Caco-2 (cell line): ENCODE measurements around the gene SPARCL1. TPM values are rescaled to one million over a fixed set of nuclear protein-coding genes. Genes with fewer than 3 reads are reported as not detected.

Experiments
- BruUV-seq: library from RNA; stranded (reverse); fragments of 400-500 nt; replicated peaks from 2 replicates; lab custom pipeline; 2021; lab: Mats Ljungman, UMichigan
- CTCF ChIA-PET: fragments of 300-600 bp; sonication (Branson Sonifier 250); formaldehyde crosslinking; loops from one replicate; lab custom pipeline; 2022; ENCODE audit warnings: antibody characterized with exemption; lab: Charles Lee
- POLR2A ChIA-PET: fragments of 300-600 bp; sonication (Branson Sonifier 250); formaldehyde crosslinking; loops from one replicate; lab custom pipeline; 2022; ENCODE audit warnings: antibody characterized with exemption; lab: Charles Lee
- DNase-seq, 2 experiments: peaks; one replicate each; pipeline versions ENCODE4 v3.0.0 to v3.0.0-alpha.2; 2020 to 2022
- H3K27me3 ChIP-seq: replicated peaks from 2 replicates; pipeline ENCODE4 v1.6.0; 2011; ENCODE audit warnings: low read length; ENCODE audit not compliant: control insufficient read depth, insufficient read depth
- H3K36me3 ChIP-seq: 2 replicates; pipeline ENCODE4 v1.5.1; 2011; ENCODE audit warnings: low read length; ENCODE audit not compliant: control insufficient read depth, insufficient read depth
- H3K4me1 ChIP-seq: fragments of 250-450 bp; sonication (Bioruptor Pico); 2 replicates; pipeline ENCODE4 v1.5.1; 2020; ENCODE audit warnings: mild to moderate bottlenecking
- H3K4me3 ChIP-seq: 2 replicates; pipeline ENCODE4 v1.5.1; 2011; ENCODE audit warnings: low read depth, mild to moderate bottlenecking, control low read depth, low read length
- H3K9me3 ChIP-seq: fragments of 250-450 bp; sonication (Bioruptor Pico); 2 replicates; pipeline ENCODE4 v1.5.1; 2020; ENCODE audit warnings: mild to moderate bottlenecking, moderate library complexity
- H3K27ac Mint-ChIP-seq: one replicate; pipeline ENCODE4 v1.8.0; 2022; ENCODE audit warnings: mixed read lengths; ENCODE audit not compliant: unreplicated experiment
- H3K27me3 Mint-ChIP-seq: one replicate; pipeline ENCODE4 v1.8.0; 2022; ENCODE audit warnings: mixed read lengths; ENCODE audit not compliant: insufficient read depth, unreplicated experiment
- H3K36me3 Mint-ChIP-seq: one replicate; pipeline ENCODE4 v1.8.0; 2022; ENCODE audit warnings: mild to moderate bottlenecking, mixed read lengths; ENCODE audit not compliant: insufficient read depth, unreplicated experiment
- H3K4me1 Mint-ChIP-seq: one replicate; pipeline ENCODE4 v1.8.0; 2022; ENCODE audit warnings: low read depth, mixed read lengths; ENCODE audit not compliant: unreplicated experiment
- H3K4me3 Mint-ChIP-seq: one replicate; pipeline ENCODE4 v1.8.0; 2022; ENCODE audit warnings: mild to moderate bottlenecking, moderate library complexity, mixed read lengths; ENCODE audit not compliant: unreplicated experiment
- H3K9me3 Mint-ChIP-seq: one replicate; pipeline ENCODE4 v1.8.0; 2022; ENCODE audit warnings: mixed read lengths; ENCODE audit not compliant: unreplicated experiment
- CTCF ChIP-seq, 2 experiments: fragments of 200-600 bp in 1 of 2; IDR thresholded peaks; 1 replicate in 1 of 2; 2 replicates in 1 of 2; pipeline versions ENCODE4 v1.5.1 to v1.8.0; 2011 to 2022; ENCODE audit warnings: antibody characterized with exemption in 1 of 2, control low read depth in 1 of 2, inconsistent platforms in 1 of 2, low read depth in 1 of 2, low read length in 1 of 2, mild to moderate bottlenecking in 1 of 2, moderate library complexity in 1 of 2; ENCODE audit not compliant: insufficient read depth in 1 of 2, severe bottlenecking in 1 of 2, unreplicated experiment in 1 of 2
- intact Hi-C: fragments of 100-400 bp; cut with micrococcal nuclease; formaldehyde crosslinking; loops from one replicate; pipeline ENCODE4 v1.10.0; 2022; ENCODE audit not compliant: unreplicated experiment
- total RNA-seq: library from RNA; stranded (reverse); gene quantifications from 2 replicates; pipeline ENCODE4 v1.2.3, GENCODE V29; 2022

The SPARCL1 gene
- total RNA-seq, 1 experiment from 2014 or later, result 0.18 TPM

GRCh38 chr4:87433342-87433741 lies 95.8 kb downstream of the SPARCL1 start:
- BruUV-seq, result no TSS peak
- CTCF ChIA-PET, result no interaction called here
- intact Hi-C loops, result no loop called here

GRCh38 chr4:87430038-87430437 lies 99.1 kb downstream of the SPARCL1 start:
- H3K4me1 ChIP-seq, result 0 out of 2 replicates have a peak, but pooled peaks cover 10% of the 10 kb centered on the region
- H3K27me3 ChIP-seq, result no peaks in the 10 kb centered on the region
- Mint-ChIP-seq H3K4me1 (no peaks in the 10 kb centered on the region), H3K36me3 (no peaks in the 10 kb centered on the region), H3K4me3 (no peak overlapping the region), H3K27me3 (no peaks in the 10 kb centered on the region), H3K9me3 (no peaks in the 10 kb centered on the region), H3K27ac (no peak overlapping the region)
- H3K36me3 ChIP-seq, result no peaks in the 10 kb centered on the region
- BruUV-seq, result no TSS peak
- no peak for TF ChIP-seq CTCF (IDR thresholded peaks at IDR 0.05; ENCODE audit: insufficient read depth in 1 of 2, low read depth in 1 of 2, low read length in 1 of 2, severe bottlenecking in 1 of 2, unreplicated experiment in 1 of 2)
- ChIA-PET CTCF (no interaction called here), POLR2A (no interaction called here)
- intact Hi-C loops, result no loop called here
- H3K4me3 ChIP-seq, result no peak overlapping the region
- no peak for DNase-seq
- no peaks in the 10 kb centered on the region for H3K9me3 ChIP-seq

More at GRCh38 chr4:87433342-87433741, 95.8 kb downstream of the SPARCL1 start:
- H3K27ac Mint-ChIP-seq, result no peak overlapping the region
- H3K4me1 Mint-ChIP-seq, result no peaks in the 10 kb centered on the region
- no peak for TF ChIP-seq CTCF (IDR thresholded peaks at IDR 0.05; ENCODE audit: insufficient read depth in 1 of 2, low read depth in 1 of 2, low read length in 1 of 2, severe bottlenecking in 1 of 2, unreplicated experiment in 1 of 2)
- peaks cover 4% of the 10 kb centered on the region for H3K36me3 Mint-ChIP-seq
- H3K27me3 ChIP-seq, result no peaks in the 10 kb centered on the region
- no peak overlapping the region for H3K4me3 Mint-ChIP-seq
- no peaks in the 10 kb centered on the region for H3K36me3 ChIP-seq
- H3K4me1 ChIP-seq, result no peaks in the 10 kb centered on the region
- no peak for DNase-seq
- H3K4me3 ChIP-seq, result no peak overlapping the region
- H3K27me3 Mint-ChIP-seq, result no peaks in the 10 kb centered on the region
- POLR2A ChIA-PET, result no interaction called here
- H3K9me3 ChIP-seq, result no peaks in the 10 kb centered on the region
- no peaks in the 10 kb centered on the region for H3K9me3 Mint-ChIP-seq

GRCh38 chr4:87428979-87429378 lies 100.2 kb downstream of the SPARCL1 start:
- Histone ChIP-seq H3K36me3 (no peaks in the 10 kb centered on the region), H3K4me3 (no peak overlapping the region), H3K27me3 (no peaks in the 10 kb centered on the region), H3K4me1 (0 out of 2 replicates have a peak, but pooled peaks cover 10% of the 10 kb centered on the region), H3K9me3 (no peaks in the 10 kb centered on the region)
- H3K4me3 Mint-ChIP-seq, result no peak overlapping the region
- DNase-seq, result no peak
- no TSS peak for BruUV-seq
- intact Hi-C loops, result no loop called here
- ChIA-PET CTCF (no interaction called here), POLR2A (no interaction called here)
- no peak overlapping the region for H3K27ac Mint-ChIP-seq
- no peaks in the 10 kb centered on the region for H3K4me1 Mint-ChIP-seq
- no peak for TF ChIP-seq CTCF (IDR thresholded peaks at IDR 0.05; ENCODE audit: insufficient read depth in 1 of 2, low read depth in 1 of 2, low read length in 1 of 2, severe bottlenecking in 1 of 2, unreplicated experiment in 1 of 2)
- no peaks in the 10 kb centered on the region for H3K36me3 Mint-ChIP-seq
- no peaks in the 10 kb centered on the region for H3K27me3 Mint-ChIP-seq
- no peaks in the 10 kb centered on the region for H3K9me3 Mint-ChIP-seq
